Prostate gland (tissue), 2 donors: ENCODE data around the gene TIRAP. TPM values are rescaled to one million over a fixed set of nuclear protein-coding genes. Genes with fewer than 3 reads are reported as not detected.

Experiments
- DNase-seq: peaks from one replicate; pipeline ENCODE4 v3.0.0-alpha.2; 2019; ENCODE audit warnings: low spot score
- H3K27ac ChIP-seq, 2 donors: fragments of 200-600 bp; sonication (generic); 2 replicates each; pipeline ENCODE4 v1.5.1; 2017 to 2019
- H3K27me3 ChIP-seq: fragments of 200-600 bp; sonication (generic); replicated peaks from 2 replicates; pipeline ENCODE4 v1.5.1; 2019; ENCODE audit not compliant: insufficient read depth
- H3K36me3 ChIP-seq, 2 donors: fragments of 200-600 bp; sonication (generic); 1 replicate in 1 of 2; 2 replicates in 1 of 2; pipeline versions ENCODE4 v1.5.1 to v1.8.1; 2017 to 2019
- H3K4me1 ChIP-seq: fragments of 200-600 bp; sonication (generic); replicated peaks from 2 replicates; pipeline ENCODE4 v1.5.1; 2019
- H3K4me3 ChIP-seq, 2 donors: fragments of 200-600 bp; sonication (generic); 2 replicates each; pipeline ENCODE4 v1.5.1; 2017 to 2019
- H3K9me3 ChIP-seq: fragments of 200-600 bp; sonication (generic); 2 replicates; pipeline ENCODE4 v1.5.1; 2017
- CTCF ChIP-seq, 4 experiments: fragments of 200-600 bp in 2 of 4; fragments of 450-650 bp in 2 of 4; sonication (generic) in 2 of 4; IDR thresholded peaks; 1 replicate in 3 of 4; 2 replicates in 1 of 4; pipeline ENCODE4 v1.5.1; 2016 to 2019; ENCODE audit warnings: antibody characterized with exemption in 4 of 4, mild to moderate bottlenecking in 2 of 4, moderate library complexity in 2 of 4
- POLR2A ChIP-seq: fragments of 450-650 bp; IDR thresholded peaks from one replicate; pipeline ENCODE4 v1.6.1; 2016; ENCODE audit warnings: antibody characterized with exemption, mild to moderate bottlenecking
- POLR2AphosphoS5 ChIP-seq: sonication (generic); formaldehyde crosslinking; IDR thresholded peaks from one replicate; pipeline ENCODE4 v1.6.1; 2017; ENCODE audit warnings: antibody characterized with exemption
- WGBS: methylation state at CpG from one replicate; pipeline ENCODE4 v1.1.5; 2018; 5-methylcytosine and 5-hydroxymethylcytosine counted together
- intact Hi-C: fragments of 100-400 bp; cut with DNase I; formaldehyde crosslinking; loops from one replicate; pipeline ENCODE4 v1.14.2; 2022
- total RNA-seq, 2 donors: library from RNA; depleted of rRNA; stranded (reverse); fragments of >200 nt; gene quantifications; one replicate each; pipeline ENCODE4 v1.1.0, GENCODE V29; 2016

Gene TIRAP
- total RNA-seq, 2 donors from 2014 or later: 15.2 to 19.9 TPM

GRCh38 chr11:126263489-126263888, 19.4 kb upstream of the TIRAP start:
- no peak overlapping the region for H3K4me3 ChIP-seq
- 83% methylated on average over 6 of the region's 6 CpGs for WGBS

GRCh38 chr11:126265811-126266210, 17.1 kb upstream of the TIRAP start:
- TF ChIP-seq CTCF (IDR thresholded peaks at IDR 0.05) (no peak), POLR2AphosphoS5 (no peak), POLR2A (no peak)

More at GRCh38 chr11:126263489-126263888, 19.4 kb upstream of the TIRAP start:
- no peak for TF ChIP-seq POLR2AphosphoS5
- no peak for TF ChIP-seq CTCF (IDR thresholded peaks at IDR 0.05)
- no peak for TF ChIP-seq POLR2A
- H3K27me3 ChIP-seq: no peaks in the 10 kb centered on the region
- H3K9me3 ChIP-seq: no peaks in the 10 kb centered on the region
- H3K4me1 ChIP-seq: no peaks in the 10 kb centered on the region
- intact Hi-C loops: no loop called here
- no peak for DNase-seq
- peaks cover 3 to 21% of the 10 kb centered on the region in 2 donors for H3K36me3 ChIP-seq
- no peak overlapping the region for H3K27ac ChIP-seq

GRCh38 chr11:126267650-126268049, 15.2 kb upstream of the TIRAP start:
- no peaks in the 10 kb centered on the region for H3K9me3 ChIP-seq
- no peaks in the 10 kb centered on the region for H3K4me1 ChIP-seq
- peak overlapping the region; percentile 77 to 95 for H3K4me3 ChIP-seq
- 44% methylated on average over 6 of the region's 6 CpGs for WGBS
- no peak for TF ChIP-seq CTCF (IDR thresholded peaks at IDR 0.05)
- TF ChIP-seq POLR2AphosphoS5: no peak
- TF ChIP-seq POLR2A: no peak
- peaks cover 3 to 21% of the 10 kb centered on the region in 2 donors for H3K36me3 ChIP-seq
- no peaks in the 10 kb centered on the region for H3K27me3 ChIP-seq
- peak; percentile 60 for DNase-seq
- intact Hi-C loops: loop anchor here (2.0 kb wide), 1 partner anchor 57 kb away; the partner anchor contains the start of genes FAM118B and RPUSD4
- peak overlapping the region; percentile 81 to 91 for H3K27ac ChIP-seq

More at GRCh38 chr11:126265811-126266210, 17.1 kb upstream of the TIRAP start:
- intact Hi-C loops: loop anchor here (2.0 kb wide), 1 partner anchor 55 kb away; the partner anchor contains the start of genes FAM118B and RPUSD4
- 80% methylated on average over 8 of the region's 8 CpGs for WGBS
- Histone ChIP-seq H3K36me3 (peaks cover 3 to 21% of the 10 kb centered on the region in 2 donors), H3K9me3 (no peaks in the 10 kb centered on the region), H3K27me3 (no peaks in the 10 kb centered on the region), H3K4me1 (no peaks in the 10 kb centered on the region), H3K4me3 (no peak overlapping the region), H3K27ac (no peak overlapping the region)
- DNase-seq: no peak

GRCh38 chr11:126268361-126268707, 14.6 kb upstream of the TIRAP start:
- Histone ChIP-seq H3K4me3 (peak overlapping the region; percentile 77 to 95), H3K27ac (peak overlapping the region; percentile 81 to 91), H3K36me3 (peaks cover 3 to 20% of the 10 kb centered on the region in 2 donors), H3K9me3 (no peaks in the 10 kb centered on the region), H3K4me1 (no peaks in the 10 kb centered on the region), H3K27me3 (no peaks in the 10 kb centered on the region)
- under 1% methylated on average over 23 of the region's 23 CpGs for WGBS
- intact Hi-C loops: no loop called here
- DNase-seq: no peak
- TF ChIP-seq POLR2AphosphoS5: no peak
- TF ChIP-seq CTCF (IDR thresholded peaks at IDR 0.05): no peak
- TF ChIP-seq POLR2A: no peak
